COLO668 (cell line): ENCODE measurements around the gene SZT2.
A peak's percentile ranks its signal among the peaks of the same experiment; 100 is the strongest.

Source experiments
- DNase-seq: peaks from one replicate; lab custom pipeline; 2025; ENCODE audit not compliant: unreplicated experiment; lab: John Stamatoyannopoulos, UW

Gene SZT2

DNA sequence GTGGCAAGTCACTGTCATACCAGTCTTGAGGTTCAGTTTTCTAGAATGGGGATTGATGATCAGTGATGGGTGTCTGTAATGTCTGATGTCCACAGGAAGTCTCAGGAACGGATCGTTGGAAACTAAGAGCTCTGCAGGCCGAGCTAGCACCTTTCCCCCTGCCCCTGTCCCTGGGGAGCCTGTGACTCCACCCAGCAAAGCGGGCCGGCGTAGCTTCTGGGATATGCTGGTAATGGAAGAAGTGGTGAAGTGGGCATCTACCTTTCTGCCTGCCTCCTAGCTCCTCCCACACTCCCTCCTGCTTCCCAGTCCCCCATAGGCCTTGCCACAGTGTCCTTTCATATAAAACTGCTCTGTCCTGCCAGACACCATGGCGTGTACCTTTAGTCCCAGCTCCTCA is 50.7 kb downstream of the SZT2 start:
- DNase-seq, result peak; percentile 55

DNA sequence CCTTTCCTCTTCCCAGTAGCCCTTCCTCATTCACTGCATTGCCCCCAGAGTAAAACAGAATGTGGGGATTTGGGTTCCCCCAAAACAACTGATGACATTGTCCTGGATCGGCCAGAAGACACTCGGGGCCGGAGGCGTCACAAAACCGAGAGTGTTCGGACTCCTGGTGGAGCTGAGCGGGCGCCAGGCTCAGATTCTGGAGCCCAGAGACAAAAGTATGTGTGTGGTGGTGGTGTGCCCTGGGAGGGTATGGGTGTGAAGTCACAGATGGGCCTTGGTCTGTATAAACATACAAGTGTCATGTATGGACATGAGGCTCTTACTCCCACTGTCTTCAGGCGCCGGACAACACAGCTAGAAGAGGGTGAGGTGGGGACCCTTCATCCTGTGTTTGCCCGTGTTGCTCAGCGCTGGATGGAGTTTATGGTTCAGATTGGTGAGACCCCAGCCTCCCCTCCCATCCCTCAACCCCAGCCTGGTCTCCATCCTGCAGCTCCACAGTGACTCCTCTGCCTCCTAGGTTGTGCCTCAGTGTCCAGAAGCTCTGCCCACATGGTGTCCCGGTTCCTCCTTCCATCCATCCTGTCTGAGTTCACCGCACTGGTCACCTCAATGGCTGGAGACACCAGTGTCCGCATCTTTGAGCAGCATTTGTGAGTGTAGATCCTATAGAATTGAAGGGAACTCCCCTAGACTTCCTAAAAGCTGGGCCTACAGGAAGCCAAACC is 51.6 kb downstream of the SZT2 start:
- no peak for DNase-seq

DNA sequence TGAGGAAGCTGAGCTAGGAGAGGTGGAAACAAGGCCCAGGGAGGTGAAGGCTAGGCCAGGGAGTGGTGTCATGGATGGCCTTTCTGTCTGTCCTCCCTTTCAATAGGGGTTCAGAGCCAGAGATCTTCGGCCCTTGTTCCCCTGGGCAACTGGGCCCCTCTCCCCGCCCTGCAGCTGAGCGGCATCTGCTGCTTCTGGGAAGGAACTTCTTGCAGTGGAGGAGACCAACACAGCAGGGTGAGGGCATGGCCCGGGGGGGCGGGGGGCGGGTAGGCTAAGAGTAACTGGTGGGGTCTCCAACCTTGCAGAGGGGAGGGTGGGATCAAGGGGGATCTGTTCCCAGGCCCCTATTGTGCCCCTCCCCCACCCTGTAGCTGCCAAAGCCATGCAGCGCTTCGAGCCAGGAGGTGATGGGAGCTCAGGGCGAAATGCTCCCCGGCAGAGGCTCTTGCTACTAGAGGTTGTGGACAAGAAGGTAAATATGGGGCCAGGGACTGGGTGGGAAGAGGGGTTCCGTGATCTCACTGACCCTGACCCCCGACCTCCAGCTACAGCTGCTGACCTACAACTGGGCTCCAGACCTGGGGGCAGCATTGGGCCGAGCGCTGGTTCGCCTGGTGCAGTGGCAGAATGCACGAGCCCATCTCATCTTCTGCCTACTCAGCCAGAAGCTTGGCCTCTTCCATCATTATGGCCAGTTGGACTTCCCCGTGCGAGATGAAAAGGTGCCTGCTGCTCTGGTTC is 52.4 kb downstream of the SZT2 start:
- DNase-seq, result no peak

- DNase-seq, result no peak
Measured at GRCh38 chr1:43442756-43443155, 53.1 kb downstream of the SZT2 start.

DNA sequence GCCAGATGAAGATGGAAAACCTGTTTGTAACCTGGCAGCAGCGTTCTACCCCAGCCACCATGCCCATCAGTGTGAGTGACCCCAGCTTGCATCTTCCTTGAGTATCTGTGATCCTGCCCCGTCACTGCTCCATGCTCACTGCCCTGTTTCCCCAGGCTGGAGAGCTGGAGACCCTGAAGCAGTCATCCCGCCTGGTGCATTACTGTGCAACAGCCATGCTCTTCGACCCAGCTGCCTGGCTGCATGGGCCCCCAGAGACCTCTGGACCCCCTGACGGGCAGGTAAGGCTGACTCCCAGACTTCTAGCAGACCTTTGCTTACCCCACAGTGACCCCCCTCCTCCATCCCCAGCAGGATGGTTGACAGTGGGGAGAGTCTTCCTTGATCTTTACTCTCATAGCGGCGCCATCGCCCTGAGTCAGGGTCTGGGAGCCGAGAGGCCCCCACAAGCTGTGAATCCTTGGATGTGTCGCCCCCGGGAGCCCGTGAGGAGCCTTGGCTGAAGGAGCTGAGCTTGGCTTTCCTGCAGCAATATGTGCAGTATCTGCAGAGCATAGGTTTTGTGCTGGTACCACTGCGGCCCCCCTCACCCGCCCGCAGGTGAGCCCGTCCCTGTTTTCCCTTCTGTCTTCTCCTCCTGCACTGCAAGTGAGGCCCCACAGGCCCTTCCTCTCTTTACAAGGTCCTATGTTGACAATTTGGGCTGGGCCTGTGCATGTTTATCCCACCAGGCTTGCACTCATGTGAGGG is 53.7 kb downstream of the SZT2 start:
- DNase-seq, result no peak

DNA sequence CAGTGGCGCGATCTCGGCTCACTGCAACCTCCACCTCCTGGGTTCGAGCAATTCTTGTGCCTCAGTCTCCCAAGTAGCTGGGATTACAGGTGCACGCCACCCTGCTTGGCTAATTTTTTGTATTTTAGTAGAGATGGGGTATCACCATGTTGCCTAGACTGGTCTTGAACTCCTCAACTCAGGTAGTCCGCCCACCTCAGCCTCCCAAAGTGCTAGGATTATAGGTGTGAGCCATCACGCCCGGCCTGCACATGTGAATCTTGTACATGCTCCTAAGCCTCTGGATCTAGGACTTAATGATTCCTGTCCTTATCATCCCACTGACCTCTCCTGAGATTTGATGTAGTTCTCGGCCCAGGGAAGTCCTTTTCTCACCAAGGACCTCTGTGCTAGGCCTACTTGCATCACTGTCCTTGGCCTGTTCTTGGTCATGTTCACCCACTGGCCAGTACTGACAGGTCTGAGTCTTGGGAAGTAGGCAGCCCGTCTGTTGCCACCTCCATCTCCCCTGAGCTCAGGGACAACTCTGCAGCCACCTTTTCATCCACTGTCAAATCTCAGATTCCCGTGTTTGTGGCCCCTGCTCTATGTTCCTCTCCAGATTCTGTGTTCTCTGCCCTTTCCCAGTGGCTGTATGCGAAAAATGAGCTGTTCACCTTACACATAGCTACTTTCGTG is 54.6 kb downstream of the SZT2 start:
- no peak for DNase-seq

DNA sequence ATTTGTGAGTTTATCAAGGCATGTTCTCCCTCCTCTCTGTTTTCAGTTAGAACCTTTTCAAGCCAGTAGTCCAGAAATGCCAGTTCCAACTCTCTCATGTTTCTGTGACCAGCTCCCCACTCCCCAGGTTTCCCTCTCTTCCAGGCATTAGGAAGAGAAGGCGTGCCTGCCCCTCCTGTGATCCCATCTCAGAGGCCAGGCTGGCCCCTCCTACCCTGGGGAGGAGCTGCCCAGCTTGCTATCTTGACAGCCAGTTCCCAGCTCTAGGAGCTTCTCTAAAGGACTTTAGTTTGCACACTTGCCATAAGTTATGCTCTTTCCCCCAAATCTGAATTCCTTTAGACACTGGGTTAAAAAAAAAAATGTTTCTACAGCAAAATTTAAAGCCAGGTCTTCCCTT is 55.1 kb downstream of the SZT2 start:
- no peak for DNase-seq

- no peak for DNase-seq
Measured at GRCh38 chr1:43445606-43446387, 56.1 kb downstream of the SZT2 start.

GRCh38 chr1:43446388-43446740 is 56.7 kb downstream of the SZT2 start:
- no peak for DNase-seq

- no peak for DNase-seq
Measured at GRCh38 chr1:43446881-43447835, 57.5 kb downstream of the SZT2 start.

DNA sequence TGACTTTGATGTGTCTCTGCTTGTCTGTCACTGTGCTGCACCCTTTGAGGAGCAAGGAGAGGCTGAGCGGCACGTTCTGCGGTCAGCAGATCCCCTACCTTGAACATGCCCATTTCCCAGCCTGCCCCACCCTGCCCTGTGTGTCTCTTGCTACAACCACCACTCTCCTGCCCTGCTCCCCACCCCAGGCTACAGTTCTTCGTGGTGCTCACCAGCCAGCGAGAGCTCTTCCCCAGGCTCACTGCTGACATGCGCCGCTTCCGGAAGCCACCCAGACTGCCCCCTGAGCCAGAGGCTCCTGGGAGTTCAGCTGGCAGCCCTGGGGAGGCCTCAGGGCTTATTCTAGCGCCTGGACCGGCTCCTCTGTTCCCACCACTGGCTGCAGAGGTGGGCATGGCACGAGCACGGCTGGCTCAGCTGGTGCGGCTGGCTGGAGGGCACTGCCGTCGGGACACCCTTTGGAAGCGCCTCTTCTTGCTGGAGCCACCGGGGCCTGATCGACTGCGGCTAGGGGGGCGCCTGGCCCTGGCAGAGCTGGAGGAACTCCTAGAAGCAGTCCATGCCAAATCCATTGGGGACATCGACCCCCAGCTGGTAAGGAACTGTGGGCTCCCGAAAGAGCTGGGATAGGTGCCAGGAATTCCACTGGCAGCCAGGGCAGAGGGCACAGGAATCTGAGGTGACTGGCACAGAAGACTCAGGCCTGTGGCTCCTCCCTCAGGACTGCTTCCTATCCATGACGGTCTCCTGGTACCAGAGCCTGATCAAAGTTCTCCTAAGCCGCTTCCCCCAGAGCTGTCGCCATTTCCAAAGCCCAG is 58.4 kb downstream of the SZT2 start:
- no peak for DNase-seq

DNA sequence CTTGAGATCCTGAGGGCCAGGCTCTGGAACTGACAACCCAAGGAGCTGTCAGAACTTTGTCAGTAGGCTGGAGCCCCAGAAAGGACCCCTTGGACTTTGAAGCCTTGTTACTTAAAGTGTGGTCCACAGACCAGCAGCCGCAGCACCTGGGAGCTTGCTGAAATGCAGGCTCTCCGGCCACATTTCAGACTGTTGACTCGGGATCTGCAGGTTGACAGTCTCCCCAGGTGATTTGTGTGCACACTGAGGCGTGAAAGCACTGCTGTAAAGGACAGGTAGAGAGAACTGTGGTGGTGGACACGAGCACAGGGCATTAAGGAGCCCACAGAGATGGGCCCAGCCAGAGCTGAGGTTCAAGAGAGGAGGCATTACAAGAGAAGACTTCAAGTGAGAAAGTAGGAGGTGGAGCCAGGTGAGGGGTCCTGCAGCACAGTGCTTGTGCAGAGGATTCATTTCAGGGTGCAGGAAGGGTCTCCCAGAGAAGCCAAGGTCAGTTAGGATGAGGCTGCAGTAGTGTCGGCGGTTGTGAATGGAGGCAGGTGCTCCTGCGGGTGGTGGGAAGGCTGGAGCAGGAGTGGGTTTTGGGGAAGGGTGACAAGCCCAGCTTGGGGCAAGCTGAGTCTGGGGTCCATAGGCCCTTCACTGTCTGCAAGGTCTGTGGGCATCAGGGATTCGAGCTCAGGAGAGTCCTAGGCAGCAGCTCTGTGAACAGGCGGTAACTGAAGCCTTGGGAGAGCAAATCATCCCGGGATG is 59.4 kb downstream of the SZT2 start:
- no peak for DNase-seq

- no peak for DNase-seq
Measured at GRCh38 chr1:43449708-43450069, 60.0 kb downstream of the SZT2 start.

- no peak for DNase-seq
Measured at GRCh38 chr1:43450251-43450941, 60.7 kb downstream of the SZT2 start.

- DNase-seq, result no peak
Measured at GRCh38 chr1:43451157-43451591, 61.5 kb downstream of the SZT2 start.

- DNase-seq, result no peak
Measured at GRCh38 chr1:43451701-43452532, 62.2 kb downstream of the SZT2 start.
